ENCODE results near the gene MOCS3.

The MOCS3 gene

DNA sequence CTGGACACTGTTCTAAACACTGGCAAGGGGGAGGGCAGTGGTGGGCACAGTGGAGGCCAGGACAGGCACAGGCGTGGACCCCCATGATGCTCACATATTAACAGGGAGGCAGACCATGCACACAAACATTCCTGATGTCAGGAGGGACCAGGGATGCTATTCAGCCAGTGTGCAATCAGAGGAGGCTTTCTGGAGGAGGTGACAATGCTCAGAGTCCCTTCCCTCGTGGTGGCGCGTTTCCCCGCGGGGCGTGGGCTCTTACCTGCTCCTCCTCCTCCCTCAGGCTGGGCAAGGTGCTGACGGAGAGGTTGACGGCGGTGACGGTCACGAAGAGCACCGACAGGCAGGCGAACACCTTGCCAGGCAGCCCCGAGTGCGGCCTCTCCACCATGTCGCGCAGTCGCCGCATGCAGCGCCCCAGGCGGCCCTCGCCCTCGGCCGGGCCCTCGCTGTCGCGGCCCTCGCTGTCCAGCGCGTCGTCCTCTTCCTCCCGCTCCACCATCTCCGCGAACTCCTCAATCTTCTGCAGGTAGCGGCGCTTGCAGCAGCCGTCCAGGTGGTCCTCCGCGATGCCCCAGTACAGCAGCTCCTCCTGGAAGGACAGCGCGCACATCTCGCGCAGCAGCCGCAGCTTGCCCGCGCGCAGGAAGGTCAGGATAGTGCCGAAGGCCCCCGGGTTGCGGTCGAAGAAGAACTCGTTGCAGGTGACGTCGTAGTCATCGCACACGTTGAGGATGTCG, 50.9 kb downstream of the MOCS3 start:
- DNase-seq = no peak

DNA sequence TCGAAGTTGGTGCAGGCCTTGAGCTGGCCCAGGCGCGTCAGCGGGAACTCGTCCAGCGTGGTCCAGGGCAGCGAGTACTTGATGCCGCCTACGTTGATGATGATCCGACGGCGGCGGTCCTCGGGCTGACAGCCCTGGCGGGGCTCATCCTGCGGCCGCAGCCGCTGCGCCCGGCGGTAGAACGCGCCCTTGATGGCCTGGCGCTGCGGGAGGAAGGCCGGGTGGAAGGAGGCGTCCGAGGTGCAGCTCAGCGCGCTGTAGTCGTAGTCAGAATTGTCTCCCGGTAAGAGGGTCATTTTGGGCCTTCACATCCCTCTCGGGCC, 51.4 kb downstream of the MOCS3 start:
- no peak for DNase-seq

DNA sequence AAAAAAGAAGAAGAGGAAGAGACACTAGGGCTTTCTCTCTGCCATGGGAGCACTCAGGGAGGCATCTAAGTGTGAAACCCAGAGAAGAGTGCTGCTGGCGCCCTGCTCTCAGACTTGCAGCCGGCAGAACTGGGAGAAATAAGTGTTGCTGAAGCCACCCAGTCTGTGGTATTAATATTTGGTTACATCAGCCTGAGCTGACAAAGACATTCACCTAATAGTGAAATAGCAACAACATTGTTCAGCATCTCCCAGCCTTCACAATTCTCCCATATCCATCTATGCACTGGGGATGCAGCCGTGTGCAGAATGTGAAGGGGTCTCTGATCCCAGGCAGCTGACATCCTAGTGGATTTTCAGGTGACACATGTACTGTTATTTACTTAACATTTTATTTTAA, 52.3 kb downstream of the MOCS3 start:
- no peak for DNase-seq

DNA sequence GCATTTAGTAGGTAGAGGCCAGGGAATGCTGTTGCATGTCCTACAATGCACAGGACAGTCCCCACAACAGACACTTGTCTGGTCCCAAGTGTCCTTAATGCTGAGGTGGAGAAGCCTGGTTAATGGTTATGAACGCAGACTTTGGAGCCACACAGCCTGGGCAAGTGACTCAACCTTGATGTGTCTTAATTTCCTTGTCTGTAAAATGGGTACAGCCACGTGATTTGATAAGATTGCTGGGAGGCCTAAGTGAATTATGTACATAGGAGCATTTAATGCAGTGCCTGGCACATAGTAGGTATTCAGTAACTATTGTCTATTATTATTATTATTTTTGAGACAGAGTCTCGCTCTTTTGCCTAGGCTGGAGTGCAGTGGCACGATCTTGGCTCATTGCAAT, 52.9 kb downstream of the MOCS3 start:
- DNase-seq = no peak

DNA sequence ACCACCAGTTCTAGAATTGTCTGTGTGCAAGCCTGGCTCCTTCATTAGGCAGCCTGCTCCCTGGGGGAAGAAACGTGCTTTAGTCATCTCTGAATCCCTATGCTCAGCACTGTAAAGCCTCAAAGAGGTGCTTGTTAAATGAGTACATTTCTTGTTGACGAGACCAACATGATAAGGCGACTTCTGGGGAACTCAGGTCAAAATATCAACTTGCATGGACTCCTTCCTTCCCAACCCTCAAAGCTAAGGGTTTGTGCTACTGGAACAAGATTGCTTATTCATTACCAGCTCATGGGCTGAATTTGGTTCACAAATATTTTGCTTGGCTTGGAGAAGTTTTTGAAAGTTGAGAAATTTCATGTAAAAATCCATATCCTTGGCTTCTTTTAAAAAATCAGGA, 53.7 kb downstream of the MOCS3 start:
- DNase-seq = no peak
